Right ventricle myocardium superior (tissue), 1 donor: Measurements from ENCODE around the gene AJM1. TPM values are rescaled to one million over a fixed set of nuclear protein-coding genes. Genes with fewer than 3 reads are reported as not detected.
A peak's percentile ranks its signal among the peaks of the same experiment; 100 is the strongest.

Source experiments
- ATAC-seq: fragments of 200-7000 bp; cut with Tn5 transposase; one replicate; pipeline ENCODE4 v1.9.1; 2020; ENCODE audit warnings: mild to moderate bottlenecking; ENCODE audit not compliant: poor library complexity
- DNase-seq: peaks from one replicate; pipeline ENCODE4 v3.0.0-alpha.2; 2020
- intact Hi-C: fragments of 100-400 bp; cut with DNase I; formaldehyde crosslinking; loops from one replicate; pipeline ENCODE4 v1.11.2; 2022
- total RNA-seq: library from RNA; stranded (reverse); fragmentation: NEBNext Ultra II Directional; extraction: Animal tissue kit (Norgen Biotek cat#: 25700); gene quantifications from one replicate; pipeline ENCODE4 v1.2.1, GENCODE V29; 2021
- donor health status: DM: no; HTN: yes; CAD: no; lungs with severe emphysema.

The AJM1 gene
- total RNA-seq, 1 donor from 2014 or later, result 7.3 TPM

DNA sequence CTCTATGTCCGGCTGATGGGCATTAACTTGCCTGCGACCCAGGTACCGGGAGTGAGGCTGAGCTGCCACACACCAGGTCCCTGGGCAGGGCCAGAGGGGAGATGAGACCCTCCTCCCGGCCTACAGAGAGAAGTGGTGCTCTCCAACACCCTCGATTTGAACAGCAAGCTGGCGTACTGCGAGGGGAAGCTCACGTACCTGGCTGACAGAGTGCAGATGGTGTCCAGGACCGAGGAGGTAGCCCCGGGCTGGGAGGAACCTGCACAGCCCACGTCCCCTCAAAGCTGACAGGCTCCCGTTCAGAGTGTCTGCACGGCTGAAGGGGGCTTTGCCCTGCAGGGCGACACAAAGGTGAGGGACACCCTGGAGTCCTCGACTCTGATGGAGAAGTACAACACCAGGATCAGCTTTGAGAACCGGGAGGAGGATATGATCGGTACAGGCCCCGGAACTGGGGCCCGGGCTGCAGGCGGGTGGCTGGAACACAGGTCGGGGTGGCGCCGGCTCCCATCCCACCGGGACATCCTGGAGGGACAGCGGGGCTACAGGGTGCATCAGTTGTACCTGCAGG is 35.6 kb upstream of the AJM1 start:
- ATAC-seq, result no peak
- peak; percentile 23 for DNase-seq
- intact Hi-C loops, result no loop called here

- intact Hi-C loops, result no loop called here
- DNase-seq (peak; percentile 89), ATAC-seq (peak; percentile 95)
Observed at GRCh38 chr9:136807281-136808074, 34.8 kb upstream of the AJM1 start, which contains the start of gene RABL6. Gene RABL6 (plus strand): TSS chr9:136807948. CDS start chr9:136808197, 249 bp downstream.

DNA sequence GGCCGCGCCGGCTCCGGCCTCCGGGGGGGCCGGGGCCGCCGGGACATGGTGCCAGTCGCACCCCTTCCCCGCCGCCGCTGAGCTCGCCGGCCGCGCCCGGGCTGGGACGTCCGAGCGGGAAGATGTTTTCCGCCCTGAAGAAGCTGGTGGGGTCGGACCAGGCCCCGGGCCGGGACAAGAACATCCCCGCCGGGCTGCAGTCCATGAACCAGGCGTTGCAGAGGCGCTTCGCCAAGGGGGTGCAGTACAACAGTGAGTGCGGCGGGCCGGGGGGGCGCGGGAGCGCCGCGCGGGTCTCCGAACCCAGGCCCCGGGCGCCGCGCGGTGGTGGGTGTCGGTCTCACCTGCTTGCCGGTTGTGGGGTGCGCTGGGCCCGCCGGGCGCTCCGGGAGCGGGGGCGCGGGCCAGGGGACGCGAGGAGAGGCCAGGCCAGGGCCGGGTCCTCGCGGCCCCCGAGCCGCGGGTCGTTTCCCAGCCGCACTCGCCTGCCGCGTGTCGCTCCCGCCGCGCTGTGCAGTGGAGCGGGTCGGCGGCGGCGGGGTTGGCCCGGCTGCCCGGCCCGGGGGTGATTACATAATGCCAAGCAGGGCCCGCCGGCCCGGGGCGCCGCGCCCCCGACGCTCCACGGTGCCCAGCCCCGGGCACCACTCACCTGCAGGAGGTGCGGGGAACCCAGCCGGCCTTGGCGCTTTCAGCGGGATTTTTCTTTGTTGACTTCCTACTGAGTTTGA is 34.0 kb upstream of the AJM1 start:
- peak; percentile 18 for ATAC-seq
- intact Hi-C loops, result no loop called here
- DNase-seq, result peak; percentile 60

- DNase-seq (no peak), ATAC-seq (no peak)
- intact Hi-C loops, result no loop called here
Observed at GRCh38 chr9:136808806-136809158, 33.5 kb upstream of the AJM1 start.

GRCh38 chr9:136814725-136815421 is 27.4 kb upstream of the AJM1 start:
- DNase-seq (peak; percentile 11), ATAC-seq (no peak)
- intact Hi-C loops, result no loop called here

GRCh38 chr9:136815422-136815782 is 26.9 kb upstream of the AJM1 start:
- no peak for ATAC-seq
- DNase-seq, result no peak
- intact Hi-C loops, result no loop called here

GRCh38 chr9:136820971-136821825 is 21.1 kb upstream of the AJM1 start:
- peak; percentile 41 for DNase-seq
- peak; percentile 66 for ATAC-seq
- intact Hi-C loops, result no loop called here

DNA sequence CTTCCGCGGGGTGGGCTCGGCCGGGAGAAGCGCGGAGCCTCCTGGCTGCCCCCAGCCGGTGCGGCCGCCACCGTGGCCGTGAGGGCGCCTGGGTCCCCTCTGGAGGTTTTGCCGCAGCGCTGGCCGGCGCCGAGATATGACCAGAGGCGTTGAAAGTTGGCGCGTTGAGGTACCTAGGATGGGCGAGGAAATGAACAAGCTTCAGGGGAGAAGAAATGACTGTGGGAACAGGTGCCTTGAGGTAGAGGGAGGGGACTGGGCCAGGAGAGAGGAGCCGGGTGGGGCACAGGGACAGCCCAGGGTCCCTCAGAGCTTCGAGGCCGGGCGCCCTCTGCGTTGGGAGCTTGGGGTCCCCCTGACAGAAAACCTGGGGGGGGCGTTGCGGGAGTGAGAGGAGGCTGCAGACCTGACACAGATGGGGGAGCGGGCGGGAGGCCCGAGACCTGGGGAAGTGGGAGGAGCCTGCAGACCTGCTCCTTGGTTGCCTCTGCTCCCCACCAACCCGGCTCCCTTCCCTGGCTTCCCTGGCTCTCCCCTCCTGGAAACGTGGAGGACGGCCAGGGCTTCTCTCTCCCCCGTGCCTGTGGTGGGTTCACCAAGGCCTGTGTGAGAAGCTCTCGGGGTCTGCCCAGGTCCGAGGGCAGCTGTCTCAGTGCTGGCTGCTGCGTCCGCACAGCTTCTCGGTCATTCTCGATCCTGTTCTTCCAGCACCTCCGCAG is 20.3 kb upstream of the AJM1 start:
- intact Hi-C loops, result no loop called here
- DNase-seq (peak; percentile 40), ATAC-seq (no peak)

DNA sequence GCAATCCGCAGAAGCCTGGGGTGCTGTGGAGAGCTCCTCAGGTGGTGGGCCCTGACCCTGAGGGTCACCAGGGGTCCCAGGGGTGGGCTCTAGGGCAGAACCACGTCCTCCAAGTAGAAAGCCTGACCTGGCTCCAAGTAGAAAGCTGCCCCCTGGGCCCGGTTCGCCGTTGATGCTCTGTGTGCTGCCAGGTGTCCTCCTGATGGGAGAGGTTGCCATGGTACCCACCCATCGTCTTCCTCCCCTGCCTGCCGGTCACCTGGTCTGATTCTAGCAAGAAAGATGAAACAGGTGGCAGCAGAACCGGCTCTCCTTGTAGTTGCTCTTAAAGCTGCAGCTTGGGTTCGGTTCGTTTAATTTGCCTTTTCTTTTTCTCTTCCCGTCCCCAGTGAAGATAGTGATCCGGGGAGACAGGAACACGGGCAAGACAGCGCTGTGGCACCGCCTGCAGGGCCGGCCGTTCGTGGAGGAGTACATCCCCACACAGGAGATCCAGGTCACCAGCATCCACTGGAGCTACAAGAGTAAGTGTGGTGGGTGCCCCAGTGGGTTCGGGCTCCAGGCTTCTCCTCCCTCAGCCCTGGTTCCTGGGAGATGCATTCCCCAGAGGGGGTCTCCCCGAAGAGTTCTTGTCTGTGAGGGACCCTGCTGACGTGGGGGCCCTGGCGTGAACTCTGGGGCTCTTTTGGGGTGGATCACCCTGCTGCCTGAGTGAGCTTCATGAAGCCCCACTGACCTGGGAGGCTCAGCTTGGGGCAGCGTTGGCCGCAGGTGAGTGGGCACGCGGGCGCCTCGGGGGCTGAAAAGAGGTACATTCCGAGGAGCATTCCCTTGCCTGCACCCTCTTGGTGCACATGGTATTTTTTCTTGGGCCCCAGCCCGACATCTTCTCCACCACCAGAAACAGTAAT is 18.9 kb upstream of the AJM1 start:
- peak; percentile 30 for DNase-seq
- no peak for ATAC-seq
- intact Hi-C loops, result no loop called here

GRCh38 chr9:136824496-136825225 is 17.6 kb upstream of the AJM1 start:
- DNase-seq (peak; percentile 25), ATAC-seq (no peak)
- intact Hi-C loops, result no loop called here

GRCh38 chr9:136825295-136826187 is 16.7 kb upstream of the AJM1 start:
- no peak for ATAC-seq
- intact Hi-C loops, result no loop called here
- peak; percentile 22 for DNase-seq

GRCh38 chr9:136826188-136826541 is 16.1 kb upstream of the AJM1 start:
- DNase-seq (peak; percentile 37), ATAC-seq (no peak)
- intact Hi-C loops, result no loop called here

DNA sequence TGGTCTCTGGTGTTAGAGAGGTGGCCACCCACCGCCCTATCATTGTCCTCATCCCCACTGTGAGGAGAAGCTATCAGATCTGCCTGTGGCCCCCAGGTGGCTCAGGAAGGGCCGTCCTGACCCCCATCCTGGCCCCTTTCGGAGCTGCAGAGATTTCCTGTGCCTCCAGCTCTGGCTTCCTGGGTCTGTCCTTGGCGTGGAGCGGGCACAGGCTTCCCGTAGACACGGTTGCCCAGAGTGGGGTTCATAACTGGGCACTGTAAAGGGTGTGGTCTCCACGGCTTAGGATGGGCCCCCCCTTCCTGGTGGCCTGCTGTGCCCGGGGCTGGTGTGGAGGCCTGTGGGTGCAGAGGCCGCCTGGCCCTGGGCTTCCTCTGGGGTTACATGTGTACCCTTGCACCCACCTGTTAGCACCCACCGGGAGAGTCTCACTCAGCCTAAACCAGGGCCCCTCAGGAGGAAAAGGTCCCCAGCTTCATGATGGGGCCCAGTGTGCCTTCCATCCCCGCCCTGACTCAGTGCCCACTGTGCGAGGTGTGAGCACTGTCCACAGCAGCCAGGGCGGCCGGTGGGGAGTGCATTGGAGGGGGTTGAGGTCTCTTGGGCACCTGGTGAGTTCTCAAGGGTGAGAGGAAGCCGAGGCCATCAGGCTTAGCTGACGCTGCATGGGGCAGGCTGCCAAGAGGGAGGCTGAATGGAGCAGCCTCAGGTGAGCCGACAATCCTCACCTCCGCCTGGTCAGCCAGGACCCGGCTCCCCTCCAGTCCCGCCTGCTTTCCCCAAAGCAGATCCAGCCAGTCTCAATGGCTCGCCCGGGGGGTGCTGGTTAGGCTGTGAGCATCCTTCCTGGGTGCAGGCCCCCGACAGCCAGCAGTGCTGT is 15.3 kb upstream of the AJM1 start:
- no peak for ATAC-seq
- DNase-seq, result peak; percentile 33
- intact Hi-C loops, result no loop called here

DNA sequence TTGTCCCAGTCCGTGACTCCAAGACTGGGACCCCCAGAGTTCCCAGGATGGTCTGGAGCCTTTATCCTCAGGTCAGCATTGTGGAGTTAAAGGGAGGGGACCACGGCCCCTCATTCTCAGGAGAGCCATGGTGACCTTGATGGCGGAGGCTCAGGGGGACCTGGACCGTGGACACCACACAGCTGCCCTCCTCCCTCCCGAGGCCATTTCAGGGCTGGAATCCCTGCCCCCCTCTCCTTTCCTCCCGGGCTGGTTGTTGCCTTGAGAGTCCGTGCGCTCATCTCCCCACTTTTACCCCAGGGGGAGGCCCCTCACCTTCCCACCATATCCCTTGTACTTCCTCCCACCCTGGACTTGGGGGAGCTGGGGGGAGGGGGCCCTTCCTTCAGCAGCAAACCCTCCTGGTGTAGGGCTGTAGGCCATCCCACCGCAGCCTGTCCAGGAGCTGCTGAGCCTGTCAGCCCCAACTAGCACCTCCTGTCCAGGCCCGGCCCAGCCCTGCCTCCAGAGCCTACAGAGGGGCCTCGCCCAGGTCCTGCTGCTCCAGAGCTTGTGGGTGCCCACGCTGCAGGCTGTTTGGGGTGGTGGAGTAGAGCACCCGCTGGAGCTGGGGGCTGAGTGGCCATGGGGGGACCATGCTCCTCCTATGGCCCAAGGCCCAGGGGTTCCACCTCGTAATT is 14.3 kb upstream of the AJM1 start:
- intact Hi-C loops, result no loop called here
- DNase-seq (peak; percentile 31), ATAC-seq (no peak)
